PFSK-1 (cell line): ENCODE results near the gene ARHGAP10.

Source experiments
- FOXP2 ChIP-seq: optimal IDR thresholded peaks from 2 replicates; pipeline ENCODE3; 2011; ENCODE audit warnings: borderline replicate concordance, control low read depth, inconsistent platforms; ENCODE audit not compliant: insufficient read depth; ENCODE audit errors: extremely low read length, extremely low read depth
- POLR2AphosphoS5 ChIP-seq: IDR thresholded peaks from 2 replicates; pipeline ENCODE4 v1.6.1; 2012; ENCODE audit warnings: low read depth, mild to moderate bottlenecking, control low read depth, low read length, moderate library complexity
- SIN3A ChIP-seq: IDR thresholded peaks from 2 replicates; pipeline ENCODE4 v1.6.1; 2012; ENCODE audit warnings: mild to moderate bottlenecking, low read length, moderate library complexity, borderline replicate concordance; ENCODE audit not compliant: insufficient read depth
- TAF1 ChIP-seq: IDR thresholded peaks from 2 replicates; pipeline ENCODE4 v1.6.1; 2012; ENCODE audit warnings: low read length, control low read depth, borderline replicate concordance; ENCODE audit not compliant: insufficient read depth
- TF ChIP-seq, protein P1 (sequence below), 2 experiments: IDR thresholded peaks; 2 replicates each; pipeline versions ENCODE4 v1.6.1 to v1.8.0; 2011 to 2012; ENCODE audit warnings: low read depth in 2 of 2, low read length in 2 of 2, control low read depth in 1 of 2, inconsistent platforms in 1 of 2, mild to moderate bottlenecking in 1 of 2, moderate library complexity in 1 of 2; ENCODE audit not compliant: insufficient read depth in 1 of 2

The ARHGAP10 gene

DNA sequence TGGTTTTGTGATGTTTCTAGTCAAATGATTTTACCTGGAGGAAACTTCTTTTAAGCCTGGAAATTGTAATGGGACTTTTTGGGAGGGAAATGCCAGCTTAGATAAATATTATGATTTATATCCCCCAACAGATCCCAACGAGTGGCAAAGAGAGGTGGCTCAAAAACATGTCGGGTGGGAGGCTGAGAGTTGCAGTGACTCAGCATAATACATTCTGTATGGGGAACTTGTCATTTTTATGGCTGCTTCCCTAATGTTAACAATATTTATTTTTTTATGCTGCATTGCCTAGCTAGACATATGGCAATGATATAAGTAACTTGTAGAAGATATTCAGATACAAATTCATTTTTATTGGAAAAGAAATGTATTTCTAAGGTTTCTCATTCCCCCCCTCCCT is 219.0 kb downstream of the ARHGAP10 start:
- no peak for TF ChIP-seq POLR2AphosphoS5
- TF ChIP-seq FOXP2 = no peak
- no peak for TF ChIP-seq TAF1
- no peak for TF ChIP-seq SIN3A
- TF ChIP-seq, protein P1, sequence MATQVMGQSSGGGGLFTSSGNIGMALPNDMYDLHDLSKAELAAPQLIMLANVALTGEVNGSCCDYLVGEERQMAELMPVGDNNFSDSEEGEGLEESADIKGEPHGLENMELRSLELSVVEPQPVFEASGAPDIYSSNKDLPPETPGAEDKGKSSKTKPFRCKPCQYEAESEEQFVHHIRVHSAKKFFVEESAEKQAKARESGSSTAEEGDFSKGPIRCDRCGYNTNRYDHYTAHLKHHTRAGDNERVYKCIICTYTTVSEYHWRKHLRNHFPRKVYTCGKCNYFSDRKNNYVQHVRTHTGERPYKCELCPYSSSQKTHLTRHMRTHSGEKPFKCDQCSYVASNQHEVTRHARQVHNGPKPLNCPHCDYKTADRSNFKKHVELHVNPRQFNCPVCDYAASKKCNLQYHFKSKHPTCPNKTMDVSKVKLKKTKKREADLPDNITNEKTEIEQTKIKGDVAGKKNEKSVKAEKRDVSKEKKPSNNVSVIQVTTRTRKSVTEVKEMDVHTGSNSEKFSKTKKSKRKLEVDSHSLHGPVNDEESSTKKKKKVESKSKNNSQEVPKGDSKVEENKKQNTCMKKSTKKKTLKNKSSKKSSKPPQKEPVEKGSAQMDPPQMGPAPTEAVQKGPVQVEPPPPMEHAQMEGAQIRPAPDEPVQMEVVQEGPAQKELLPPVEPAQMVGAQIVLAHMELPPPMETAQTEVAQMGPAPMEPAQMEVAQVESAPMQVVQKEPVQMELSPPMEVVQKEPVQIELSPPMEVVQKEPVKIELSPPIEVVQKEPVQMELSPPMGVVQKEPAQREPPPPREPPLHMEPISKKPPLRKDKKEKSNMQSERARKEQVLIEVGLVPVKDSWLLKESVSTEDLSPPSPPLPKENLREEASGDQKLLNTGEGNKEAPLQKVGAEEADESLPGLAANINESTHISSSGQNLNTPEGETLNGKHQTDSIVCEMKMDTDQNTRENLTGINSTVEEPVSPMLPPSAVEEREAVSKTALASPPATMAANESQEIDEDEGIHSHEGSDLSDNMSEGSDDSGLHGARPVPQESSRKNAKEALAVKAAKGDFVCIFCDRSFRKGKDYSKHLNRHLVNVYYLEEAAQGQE (IDR thresholded peaks at IDR 0.05; ENCODE audit: insufficient read depth in 1 of 2, low read depth in 2 of 2, low read length in 2 of 2) = no peak

DNA sequence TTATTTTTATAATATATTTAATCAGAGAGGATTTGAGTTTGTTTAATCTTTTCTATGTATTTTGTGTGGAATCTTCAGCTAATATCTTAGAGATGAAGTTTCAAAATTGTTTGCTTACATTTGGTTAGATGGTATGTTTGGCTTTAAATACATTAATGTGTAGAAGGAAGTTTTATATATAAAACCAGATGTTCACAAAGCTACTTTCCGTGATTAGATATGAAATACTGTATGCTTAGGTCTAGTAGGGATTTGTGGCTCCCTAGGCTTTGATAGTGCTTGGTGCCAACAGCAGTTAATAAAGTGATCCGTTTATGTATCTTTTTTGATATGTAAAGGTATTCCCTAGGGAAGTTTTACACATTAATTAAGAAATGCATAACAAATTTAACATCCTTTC is 223.0 kb downstream of the ARHGAP10 start:
- TF ChIP-seq TAF1 = no peak

DNA sequence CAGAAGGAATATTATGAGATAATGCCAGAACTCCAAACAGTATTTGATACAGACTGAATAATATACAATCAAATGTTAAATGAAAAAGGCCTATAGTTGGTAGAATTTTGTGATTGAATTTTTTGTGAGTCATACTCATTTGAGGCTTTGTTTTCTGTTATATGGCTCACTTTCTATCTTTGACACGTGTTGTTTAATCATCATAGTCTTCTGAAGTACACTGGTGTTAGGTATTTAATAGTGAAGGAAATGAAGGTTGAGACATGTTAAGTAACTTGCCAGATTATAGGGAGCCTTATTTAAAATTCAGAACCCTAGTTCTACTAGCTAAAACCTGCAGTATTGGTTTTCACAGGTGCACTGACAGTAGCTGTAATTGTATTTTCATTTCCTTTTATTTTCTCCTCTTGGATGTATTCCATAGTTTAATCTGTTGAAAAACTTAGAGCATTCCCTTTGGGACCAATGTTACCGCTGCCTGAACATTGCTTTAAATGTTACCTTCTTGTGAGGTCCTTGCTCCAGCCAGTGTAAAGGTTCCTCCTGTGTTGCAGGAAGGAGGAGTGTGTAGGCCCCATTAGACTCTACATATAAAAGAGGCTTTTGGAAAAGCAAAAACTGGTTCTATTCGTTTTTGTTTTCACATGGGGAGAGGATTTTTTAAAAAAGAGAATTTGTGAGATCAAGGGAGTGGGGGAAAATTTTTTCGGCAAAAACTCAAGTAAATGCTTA is 224.1 kb downstream of the ARHGAP10 start:
- TF ChIP-seq FOXP2 (no peak), TAF1 (no peak), SIN3A (no peak), POLR2AphosphoS5 (no peak)
- TF ChIP-seq, protein P1 (IDR thresholded peaks at IDR 0.05; ENCODE audit: insufficient read depth in 1 of 2, low read depth in 2 of 2, low read length in 2 of 2) = no peak

DNA sequence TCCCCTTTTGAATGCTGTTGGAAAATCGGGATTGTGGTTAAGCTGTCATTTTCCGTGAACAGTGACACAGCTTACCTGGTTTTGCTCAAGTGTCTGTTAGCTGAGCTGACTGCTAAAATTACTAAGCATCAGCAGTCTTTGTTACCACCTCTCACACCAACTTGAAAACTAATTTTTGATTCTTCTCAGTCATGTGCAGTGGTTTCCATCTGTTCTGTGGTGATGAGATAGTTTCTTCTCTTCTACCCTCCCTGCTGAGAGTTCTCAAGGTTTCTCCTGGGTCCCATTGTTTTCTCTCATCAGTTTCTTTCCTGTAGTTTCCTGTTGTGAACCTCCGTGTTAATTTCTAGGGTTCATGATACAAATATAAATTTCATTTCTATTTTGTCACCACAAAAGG is 225.6 kb downstream of the ARHGAP10 start:
- TF ChIP-seq SIN3A (no peak), FOXP2 (no peak), TAF1 (no peak), POLR2AphosphoS5 (no peak)
- TF ChIP-seq, protein P1 (IDR thresholded peaks at IDR 0.05; ENCODE audit: insufficient read depth in 1 of 2, low read depth in 2 of 2, low read length in 2 of 2) = no peak

DNA sequence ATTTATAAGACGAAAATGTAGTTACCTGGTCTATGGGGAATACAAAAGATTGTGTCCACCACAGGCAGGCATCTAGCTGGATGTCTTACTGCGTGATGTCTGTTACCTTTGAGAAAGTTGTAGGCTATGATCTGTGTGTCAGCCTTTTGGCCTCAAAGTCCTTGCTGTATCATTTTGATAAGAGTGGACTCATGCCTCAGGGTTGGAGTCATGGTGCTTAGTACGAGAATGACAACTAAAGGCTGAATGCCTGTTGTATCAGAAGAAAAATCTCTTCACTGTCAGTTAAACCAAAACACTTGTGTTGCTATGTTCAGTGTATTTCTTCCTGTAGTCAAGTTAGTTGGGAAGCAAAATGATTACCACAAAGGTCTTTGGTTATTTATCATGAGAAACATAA is 226.2 kb downstream of the ARHGAP10 start:
- TF ChIP-seq FOXP2 (no peak), SIN3A (no peak), TAF1 (no peak), POLR2AphosphoS5 (no peak)
- TF ChIP-seq, protein P1 (IDR thresholded peaks at IDR 0.05; ENCODE audit: insufficient read depth in 1 of 2, low read depth in 2 of 2, low read length in 2 of 2) = no peak
